ENCODE measurements around the gene YJEFN3.

GRCh38 chr19:19580418-19580817, 51.7 kb downstream of the YJEFN3 start:
- TF ChIP-seq REST (IDR thresholded peaks at IDR 0.05; ENCODE audit: insufficient read depth in 1 of 2, low read depth in 2 of 2, low read length in 1 of 2) (no peak), CTCF (IDR thresholded peaks at IDR 0.05) (no peak), POLR2AphosphoS5 (IDR thresholded peaks at IDR 0.05; ENCODE audit: low read depth, low read length) (no peak)
